ENCODE results near the gene UPF1. TPM values are rescaled to one million over a fixed set of nuclear protein-coding genes. Genes with fewer than 3 reads are reported as not detected.

Gene UPF1
- polyA plus RNA-seq, 1 donor = 52.3 TPM

GRCh38 chr19:18889949-18890745, 58.4 kb downstream of the UPF1 start:
- DNase-seq = no peak
- H3K36me3 ChIP-seq (ENCODE audit: control insufficient read depth, insufficient read depth, low read length) = no peaks in the 10 kb centered on the region
- peaks cover 5% of the 10 kb centered on the region for H3K4me1 ChIP-seq (ENCODE audit: control insufficient read depth, insufficient read depth, low read length)
- no CpG with 5 or more reads among the region's 10 CpGs for WGBS (ENCODE audit: insufficient coverage, low lambda C conversion rate)
- H3K9me3 ChIP-seq (ENCODE audit: control insufficient read depth, low read depth, low read length) = peaks cover 4% of the 10 kb centered on the region
- peaks cover 19% of the 10 kb centered on the region for H3K27me3 ChIP-seq (ENCODE audit: control insufficient read depth, insufficient read depth, low read length)
- H3K27ac ChIP-seq (ENCODE audit: low read length) = no peak overlapping the region
- no peak overlapping the region for H3K4me3 ChIP-seq (ENCODE audit: low read length)

GRCh38 chr19:18893587-18894253, 62.0 kb downstream of the UPF1 start:
- no peaks in the 10 kb centered on the region for H3K36me3 ChIP-seq (ENCODE audit: control insufficient read depth, insufficient read depth, low read length)
- H3K9me3 ChIP-seq (ENCODE audit: control insufficient read depth, low read depth, low read length) = peaks cover 4% of the 10 kb centered on the region
- no peak for DNase-seq
- H3K27me3 ChIP-seq (ENCODE audit: control insufficient read depth, insufficient read depth, low read length) = peaks cover 27% of the 10 kb centered on the region
- H3K4me3 ChIP-seq (ENCODE audit: low read length) = no peak overlapping the region
- H3K4me1 ChIP-seq (ENCODE audit: control insufficient read depth, insufficient read depth, low read length) = peaks cover 19% of the 10 kb centered on the region
- WGBS (ENCODE audit: insufficient coverage, low lambda C conversion rate) = no CpG with 5 or more reads among the region's 18 CpGs
- no peak overlapping the region for H3K27ac ChIP-seq (ENCODE audit: low read length)

DNA sequence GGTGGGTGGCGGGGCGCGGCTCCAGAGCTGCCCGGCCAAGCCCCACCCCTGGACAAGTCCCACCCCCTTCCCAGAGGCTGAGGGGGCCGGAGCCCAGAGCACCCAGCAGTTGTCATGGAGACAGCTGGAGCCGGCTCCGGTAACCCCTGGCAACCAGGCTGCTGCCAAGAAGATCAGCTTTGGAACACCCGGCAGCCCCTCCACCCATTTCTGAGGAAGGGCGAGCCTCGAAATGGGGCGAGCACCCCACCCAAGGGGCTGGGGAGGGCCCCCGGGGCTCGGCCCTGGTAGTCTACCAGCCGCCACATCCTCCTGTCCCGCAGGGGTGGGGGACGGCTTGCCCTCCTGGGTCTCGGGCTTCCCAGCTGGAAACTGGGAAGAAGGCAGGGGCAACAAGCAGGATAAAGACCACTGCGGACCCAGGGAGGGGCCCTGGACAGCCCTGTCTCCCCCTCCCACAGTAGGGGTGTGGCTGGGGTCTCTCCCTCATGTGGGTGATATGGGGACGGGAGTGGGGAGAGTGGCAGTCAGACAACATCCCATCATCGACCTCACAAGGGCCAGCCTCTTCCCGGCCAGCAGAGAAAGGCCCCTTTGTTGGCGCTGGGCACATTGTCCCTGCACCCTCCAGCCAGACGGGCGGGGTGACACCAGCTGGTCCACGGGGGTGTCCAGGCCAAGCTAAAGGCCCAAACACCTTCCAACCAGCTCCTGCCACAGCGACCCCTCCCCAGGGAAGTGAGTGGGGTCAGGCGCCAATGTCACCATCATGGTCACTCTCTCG, 62.7 kb downstream of the UPF1 start:
- Histone ChIP-seq H3K4me1 (ENCODE audit: control insufficient read depth, insufficient read depth, low read length) (peaks cover 22% of the 10 kb centered on the region), H3K4me3 (ENCODE audit: low read length) (peak overlapping the region; percentile 35), H3K27ac (ENCODE audit: low read length) (no peak overlapping the region), H3K9me3 (ENCODE audit: control insufficient read depth, low read depth, low read length) (peaks cover 4% of the 10 kb centered on the region), H3K27me3 (ENCODE audit: control insufficient read depth, insufficient read depth, low read length) (peaks cover 27% of the 10 kb centered on the region), H3K36me3 (ENCODE audit: control insufficient read depth, insufficient read depth, low read length) (no peaks in the 10 kb centered on the region)
- WGBS (ENCODE audit: insufficient coverage, low lambda C conversion rate) = no CpG with 5 or more reads among the region's 28 CpGs
- peak; percentile 29 to 35 for DNase-seq

GRCh38 chr19:18895038-18895823, 63.5 kb downstream of the UPF1 start:
- Histone ChIP-seq H3K4me3 (ENCODE audit: low read length) (peak overlapping the region; percentile 35), H3K27me3 (ENCODE audit: control insufficient read depth, insufficient read depth, low read length) (peaks cover 27% of the 10 kb centered on the region), H3K27ac (ENCODE audit: low read length) (no peak overlapping the region), H3K9me3 (ENCODE audit: control insufficient read depth, low read depth, low read length) (peaks cover 4% of the 10 kb centered on the region), H3K4me1 (ENCODE audit: control insufficient read depth, insufficient read depth, low read length) (peaks cover 22% of the 10 kb centered on the region), H3K36me3 (ENCODE audit: control insufficient read depth, insufficient read depth, low read length) (peaks cover 7% of the 10 kb centered on the region)
- no CpG with 5 or more reads among the region's 72 CpGs for WGBS (ENCODE audit: insufficient coverage, low lambda C conversion rate)
- DNase-seq = no peak

- Histone ChIP-seq H3K9me3 (ENCODE audit: control insufficient read depth, low read depth, low read length) (peaks cover 4% of the 10 kb centered on the region), H3K27ac (ENCODE audit: low read length) (no peak within 1 kb of the TSS), H3K36me3 (ENCODE audit: control insufficient read depth, insufficient read depth, low read length) (peaks cover 10% of the 10 kb centered on the region), H3K4me3 (ENCODE audit: low read length) (peak within 1 kb of the TSS; percentile 35), H3K27me3 (ENCODE audit: control insufficient read depth, insufficient read depth, low read length) (peaks cover 27% of the 10 kb centered on the region), H3K4me1 (ENCODE audit: control insufficient read depth, insufficient read depth, low read length) (peaks cover 22% of the 10 kb centered on the region)
- no CpG with 5 or more reads among the region's 89 CpGs for WGBS (ENCODE audit: insufficient coverage, low lambda C conversion rate)
- DNase-seq = peak in 1 of 2 donors; percentile 32
These were observed 64.1 kb downstream of the UPF1 start, which contains the start of gene CERS1 for GRCh38 chr19:18895824-18896341. Gene CERS1 (minus strand): TSS chr19:18896158. CDS start chr19:18896072, 86 bp downstream.

GRCh38 chr19:18896421-18896841, 64.7 kb downstream of the UPF1 start:
- peaks cover 27% of the 10 kb centered on the region for H3K27me3 ChIP-seq (ENCODE audit: control insufficient read depth, insufficient read depth, low read length)
- no peak for DNase-seq
- H3K4me3 ChIP-seq (ENCODE audit: low read length) = no peak overlapping the region
- peaks cover 15% of the 10 kb centered on the region for H3K36me3 ChIP-seq (ENCODE audit: control insufficient read depth, insufficient read depth, low read length)
- H3K27ac ChIP-seq (ENCODE audit: low read length) = no peak overlapping the region
- H3K9me3 ChIP-seq (ENCODE audit: control insufficient read depth, low read depth, low read length) = peaks cover 7% of the 10 kb centered on the region
- H3K4me1 ChIP-seq (ENCODE audit: control insufficient read depth, insufficient read depth, low read length) = peaks cover 22% of the 10 kb centered on the region
- WGBS (ENCODE audit: insufficient coverage, low lambda C conversion rate) = no CpG with 5 or more reads among the region's 33 CpGs

- Histone ChIP-seq H3K4me3 (ENCODE audit: low read length) (no peak overlapping the region), H3K27me3 (ENCODE audit: control insufficient read depth, insufficient read depth, low read length) (peaks cover 27% of the 10 kb centered on the region), H3K9me3 (ENCODE audit: control insufficient read depth, low read depth, low read length) (peaks cover 7% of the 10 kb centered on the region), H3K36me3 (ENCODE audit: control insufficient read depth, insufficient read depth, low read length) (peaks cover 16% of the 10 kb centered on the region), H3K4me1 (ENCODE audit: control insufficient read depth, insufficient read depth, low read length) (peaks cover 22% of the 10 kb centered on the region), H3K27ac (ENCODE audit: low read length) (no peak overlapping the region)
- DNase-seq = no peak
- WGBS (ENCODE audit: insufficient coverage, low lambda C conversion rate) = no CpG with 5 or more reads among the region's 25 CpGs
These were observed 65.6 kb downstream of the UPF1 start for GRCh38 chr19:18897094-18898029.

DNA sequence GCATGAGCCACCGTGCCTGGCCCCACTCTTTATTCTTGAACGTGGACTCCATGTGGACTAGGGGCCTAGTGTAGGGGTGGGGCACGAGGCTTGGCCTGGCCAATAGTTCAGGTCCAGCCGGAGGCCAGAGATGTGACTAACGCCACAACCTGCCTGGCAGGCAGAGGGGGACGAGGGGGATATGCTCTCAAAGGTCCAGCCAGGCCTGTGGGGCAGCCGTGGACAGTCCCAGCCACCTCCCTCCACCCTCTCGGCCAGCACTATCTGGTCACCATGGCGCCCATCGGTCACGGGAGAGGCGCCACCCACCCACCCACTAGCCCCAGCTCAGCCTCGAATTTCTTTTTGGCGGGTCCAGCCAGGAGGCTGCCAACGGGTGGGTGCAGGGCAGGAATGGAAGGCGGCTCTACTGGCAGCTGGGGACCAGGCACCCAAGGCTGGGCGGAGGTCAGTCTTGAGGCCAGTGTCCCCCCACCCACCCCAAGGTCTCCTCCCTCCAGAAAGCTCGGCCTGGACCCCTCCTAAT, 66.4 kb downstream of the UPF1 start:
- no CpG with 5 or more reads among the region's 18 CpGs for WGBS (ENCODE audit: insufficient coverage, low lambda C conversion rate)
- H3K9me3 ChIP-seq (ENCODE audit: control insufficient read depth, low read depth, low read length) = peaks cover 7% of the 10 kb centered on the region
- DNase-seq = peak in 1 of 2 donors; percentile 57
- peaks cover 22% of the 10 kb centered on the region for H3K4me1 ChIP-seq (ENCODE audit: control insufficient read depth, insufficient read depth, low read length)
- peaks cover 27% of the 10 kb centered on the region for H3K27me3 ChIP-seq (ENCODE audit: control insufficient read depth, insufficient read depth, low read length)
- H3K36me3 ChIP-seq (ENCODE audit: control insufficient read depth, insufficient read depth, low read length) = peaks cover 21% of the 10 kb centered on the region
- H3K27ac ChIP-seq (ENCODE audit: low read length) = no peak overlapping the region
- H3K4me3 ChIP-seq (ENCODE audit: low read length) = no peak overlapping the region

Data from large intestine (tissue), 3 donors.